NCI-H460 (cell line): ENCODE results near the gene ARMS2. TPM values are rescaled to one million over a fixed set of nuclear protein-coding genes. Genes with fewer than 3 reads are reported as not detected.

ENCODE experiments used
- DNase-seq: peaks from one replicate; pipeline ENCODE4 v3.0.0-alpha.2; 2016; ENCODE audit warnings: low read depth; ENCODE audit errors: extremely low read depth
- total RNA-seq: library from RNA; depleted of rRNA; stranded (reverse); fragments of >200 nt; shearing (Covaris generic); gene quantifications from 2 replicates; pipeline ENCODE4 v1.2.3, GENCODE V29; 2014

ARMS2 gene
- total RNA-seq, 1 experiment from 2014 or later: not detected

DNA sequence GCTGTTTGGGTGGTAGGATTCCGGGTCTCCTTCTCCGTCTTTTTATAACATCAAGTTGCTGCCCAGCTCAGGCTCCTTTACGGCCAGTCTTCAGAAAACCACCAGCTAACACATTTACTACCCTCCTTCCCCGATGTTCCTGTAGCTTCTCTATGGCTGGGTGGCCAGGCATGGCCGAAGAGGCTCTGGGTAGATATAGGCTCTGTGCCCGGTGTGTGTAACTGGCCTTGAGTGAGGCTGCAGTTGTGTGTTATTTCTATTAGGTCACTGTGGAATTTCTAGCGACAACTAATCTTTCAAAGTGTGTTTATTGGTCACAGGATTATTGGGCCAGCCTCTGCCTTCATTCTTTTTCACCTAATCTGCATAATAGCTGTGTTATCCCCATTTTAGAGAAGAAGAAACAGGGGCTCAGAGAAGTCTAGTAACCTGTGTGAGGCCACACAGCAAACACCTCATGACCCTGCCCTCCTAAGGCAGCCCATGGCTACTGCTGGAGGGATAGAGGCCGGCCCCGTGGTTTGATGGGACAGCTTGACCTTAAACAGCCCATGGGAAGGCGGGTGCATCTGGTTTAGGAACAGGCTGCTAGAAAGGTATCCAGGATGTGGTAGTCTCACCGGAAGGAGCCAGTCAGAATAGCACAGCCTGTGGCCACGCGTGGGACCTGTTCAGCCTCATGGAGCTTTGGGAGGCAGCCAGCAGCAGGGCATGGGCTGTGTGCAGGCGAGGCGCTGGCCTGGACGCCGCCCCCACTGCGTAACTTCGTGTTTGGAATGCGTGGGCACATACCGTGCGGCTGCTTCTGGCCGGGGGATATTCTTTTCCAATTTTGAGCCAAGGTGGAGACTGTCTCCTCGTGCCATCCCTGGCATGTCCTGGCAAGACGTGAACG lies 36.6 kb downstream of the ARMS2 start:
- no peak for DNase-seq

GRCh38 chr10:122492006-122492405 lies 37.6 kb downstream of the ARMS2 start:
- DNase-seq: no peak

GRCh38 chr10:122492999-122493481 lies 38.6 kb downstream of the ARMS2 start:
- no peak for DNase-seq

GRCh38 chr10:122493761-122494160 lies 39.3 kb downstream of the ARMS2 start:
- no peak for DNase-seq

DNA sequence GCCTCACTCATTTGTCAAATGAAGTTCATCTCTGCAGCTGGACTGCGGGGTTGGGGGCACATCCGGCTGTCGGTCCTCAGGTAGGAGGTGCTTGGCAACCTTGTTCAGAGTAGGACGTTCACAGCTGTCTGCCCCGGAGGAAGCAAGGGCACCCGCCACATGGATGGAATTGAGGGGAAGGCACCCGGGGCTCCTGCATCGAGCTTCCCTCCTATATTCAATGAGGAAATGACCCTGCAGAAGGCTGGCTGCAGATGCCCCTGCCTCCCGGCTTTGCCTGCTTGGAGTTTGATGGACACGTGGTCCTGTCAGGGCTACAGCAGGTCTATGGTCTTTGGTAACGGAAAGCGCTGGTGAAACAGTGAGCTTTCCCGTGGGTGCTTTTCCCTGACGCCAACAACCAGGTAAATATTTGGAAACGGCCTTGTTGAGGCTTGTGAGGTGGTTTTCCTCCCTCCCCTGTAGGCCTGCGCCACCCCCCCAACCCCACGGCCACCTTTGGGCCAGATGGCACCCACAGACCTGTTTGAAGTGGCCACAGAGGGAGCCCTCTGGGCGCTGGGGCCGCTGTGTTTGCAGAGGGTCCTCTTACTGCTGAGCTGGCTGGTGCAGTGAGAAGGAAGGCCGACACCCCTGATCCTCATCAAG lies 39.8 kb downstream of the ARMS2 start:
- no peak for DNase-seq

- DNase-seq: no peak
Observed at GRCh38 chr10:122494833-122495232, 40.4 kb downstream of the ARMS2 start.

GRCh38 chr10:122495406-122496340 lies 41.2 kb downstream of the ARMS2 start:
- no peak for DNase-seq

DNA sequence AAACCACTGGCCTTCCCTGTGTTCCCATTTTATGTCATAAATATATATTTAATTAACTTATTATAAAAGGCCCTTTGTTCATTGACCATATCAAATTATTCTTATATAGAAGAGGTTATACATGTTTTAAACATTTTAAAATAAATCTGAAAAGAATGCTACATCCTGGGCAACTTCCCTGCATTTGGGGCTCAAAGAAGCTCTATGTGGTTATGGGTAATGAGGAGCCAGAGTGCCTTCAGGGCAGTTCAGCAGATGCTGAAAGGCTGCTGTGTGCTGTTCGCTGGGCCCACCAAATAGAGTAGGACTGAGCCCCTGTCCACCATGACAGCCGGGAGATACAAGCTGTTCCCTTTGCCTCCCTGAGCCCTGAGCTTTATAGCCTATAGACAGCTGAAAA lies 42.8 kb downstream of the ARMS2 start:
- DNase-seq: no peak

GRCh38 chr10:122498521-122498920 lies 44.1 kb downstream of the ARMS2 start:
- DNase-seq: no peak

GRCh38 chr10:122499012-122499411 lies 44.6 kb downstream of the ARMS2 start:
- DNase-seq: no peak

GRCh38 chr10:122499491-122499941 lies 45.1 kb downstream of the ARMS2 start:
- DNase-seq: no peak

GRCh38 chr10:122500194-122500593 lies 45.7 kb downstream of the ARMS2 start:
- DNase-seq: no peak

GRCh38 chr10:122500726-122501125 lies 46.3 kb downstream of the ARMS2 start:
- no peak for DNase-seq

GRCh38 chr10:122503012-122503411 lies 48.6 kb downstream of the ARMS2 start:
- DNase-seq: no peak

DNA sequence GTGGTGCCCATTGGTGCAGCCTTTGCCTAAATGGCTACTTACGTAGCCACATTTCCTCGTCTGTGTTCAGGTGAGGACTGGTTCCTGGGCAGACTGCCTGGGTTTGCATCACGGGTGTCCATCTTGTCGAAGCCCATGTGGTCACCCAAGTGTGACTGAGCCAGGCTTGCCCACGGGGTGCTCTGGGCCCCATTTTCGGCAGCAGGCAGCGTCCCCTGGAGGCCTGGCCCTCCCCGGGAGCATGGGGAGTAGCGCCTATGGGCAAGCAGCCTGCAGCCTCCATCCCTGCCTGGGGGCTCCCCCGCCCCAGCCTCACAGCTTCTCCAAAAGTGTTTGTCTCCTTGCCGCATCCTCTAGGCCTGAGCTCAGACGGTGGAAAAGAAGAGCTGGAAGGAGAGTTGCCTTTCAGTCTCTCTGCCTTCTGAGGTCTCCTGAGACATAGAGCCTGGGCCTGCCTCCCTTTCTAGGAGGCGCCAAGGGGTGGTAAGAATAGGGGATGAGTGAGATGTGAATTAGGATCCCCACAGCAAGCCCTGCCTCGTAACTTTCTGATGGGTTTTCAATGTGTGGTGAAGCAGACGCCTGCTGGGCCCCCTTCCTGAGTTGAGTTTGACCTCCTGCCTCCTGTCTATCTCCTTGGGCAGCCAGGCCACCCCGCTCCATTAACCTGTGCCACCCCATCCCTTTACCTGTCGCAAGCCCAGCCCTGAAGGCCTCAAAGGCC lies 49.6 kb downstream of the ARMS2 start:
- DNase-seq: no peak

GRCh38 chr10:122504610-122504950 lies 50.1 kb downstream of the ARMS2 start:
- DNase-seq: peak; percentile 33

DNA sequence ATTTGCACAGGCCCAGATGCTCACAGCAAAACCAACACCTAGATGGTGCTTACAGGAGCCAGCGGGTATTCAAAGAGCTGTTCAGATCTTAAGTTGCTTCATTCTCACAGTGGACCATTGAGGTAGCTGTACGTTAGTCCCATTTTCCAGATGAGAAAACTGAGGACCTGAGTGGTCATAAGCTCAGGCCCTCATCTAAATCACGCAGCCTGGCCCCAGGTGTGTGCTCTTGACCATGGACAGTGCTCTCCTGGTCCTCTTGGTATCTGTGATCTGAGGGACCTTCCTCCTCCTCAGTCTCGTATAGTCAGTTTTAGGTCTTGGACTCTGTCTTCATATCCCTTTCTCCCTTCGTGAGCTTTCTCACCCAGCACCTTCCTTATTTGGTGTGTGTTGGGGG lies 50.6 kb downstream of the ARMS2 start:
- no peak for DNase-seq

GRCh38 chr10:122505885-122506645 lies 51.6 kb downstream of the ARMS2 start:
- DNase-seq: no peak
